ENCODE measurements around the gene TRAPPC2L. TPM values are rescaled to one million over a fixed set of nuclear protein-coding genes. Genes with fewer than 3 reads are reported as not detected.
A peak's percentile ranks its signal among the peaks of the same experiment; 100 is the strongest.

Gene TRAPPC2L
- total and polyA plus RNA-seq, 2 of the 13 experiments (the other 11 are each of a cell fraction or from before 2014, with no cell fraction given): 96.3 to 107 TPM

DNA sequence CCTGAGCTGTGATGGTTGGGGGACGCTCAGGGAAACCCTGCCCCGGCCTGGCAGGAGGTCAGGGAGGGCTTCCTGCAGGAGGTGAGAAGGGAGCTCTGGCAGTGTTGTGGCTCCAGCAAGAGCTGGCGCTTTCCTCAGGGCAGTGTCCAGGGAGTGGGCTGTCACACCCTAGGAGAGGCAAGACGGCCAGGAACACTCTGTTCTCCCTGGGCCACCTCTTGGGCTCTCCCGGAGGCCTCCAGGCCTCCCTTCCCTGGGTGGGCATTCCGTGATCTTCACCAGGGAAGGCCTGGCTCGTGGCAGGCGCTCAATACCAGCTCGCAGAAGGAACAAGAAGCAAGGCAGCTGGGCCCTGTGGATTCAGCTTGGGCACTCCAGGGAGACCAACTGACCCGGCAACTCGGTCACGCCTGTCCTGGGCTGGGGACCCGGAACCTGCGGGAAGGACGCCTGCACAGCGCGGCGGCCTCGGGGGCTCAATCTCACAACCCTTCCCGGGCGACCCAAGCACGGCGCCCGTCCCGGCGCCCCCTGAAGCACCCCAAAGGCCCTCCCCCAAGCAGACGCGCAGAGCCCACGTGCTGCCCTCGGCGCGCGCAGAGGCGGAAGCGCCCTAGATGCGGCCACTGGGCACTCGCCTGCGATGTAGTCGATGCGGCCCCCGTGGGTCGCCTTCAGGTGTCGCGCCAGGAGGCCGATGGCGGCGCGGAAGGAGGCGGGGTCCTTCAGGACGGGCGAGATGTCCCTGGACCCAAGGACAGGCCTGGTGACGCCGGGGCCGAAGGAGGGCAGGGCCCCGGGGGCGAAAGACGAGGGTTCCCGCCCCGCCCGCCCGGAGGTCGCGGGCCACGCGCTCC is 45.8 kb upstream of the TRAPPC2L start (continued):
- TF ChIP-seq SMAD3 (CRISPR knock-in tag; IDR thresholded peaks at IDR 0.05) (no peak; the same call in 1 of the 2 replicates), MIXL1 (CRISPR knock-in tag; IDR thresholded peaks at IDR 0.05) (no peak), ZNF501 (CRISPR knock-in tag; IDR thresholded peaks at IDR 0.05) (no peak), GABPB1 (CRISPR knock-in tag; IDR thresholded peaks at IDR 0.05) (no peak), PRMT3 (CRISPR knock-in tag; IDR thresholded peaks at IDR 0.05; ENCODE audit: borderline replicate concordance, low read depth) (no peak), NFE2L2 (IDR thresholded peaks at IDR 0.05; ENCODE audit: low read length) (no peak), KDM5A (IDR thresholded peaks at IDR 0.05; ENCODE audit: borderline replicate concordance, low read length) (no peak; the same call in 1 of the 2 replicates), POLR2A (IDR thresholded peaks at IDR 0.05; ENCODE audit: insufficient read depth in 1 of 2, low read depth in 2 of 2, low read length in 2 of 2) (no peak), SOX13 (IDR thresholded peaks at IDR 0.05) (no peak), SOX13 (CRISPR knock-in tag; conservative IDR thresholded peaks at IDR 0.05 in 1 of 2, IDR thresholded peaks at IDR 0.05 in 1 of 2) (no peak), ZNF343 (CRISPR knock-in tag; IDR thresholded peaks at IDR 0.05) (no peak), ZNF253 (CRISPR knock-in tag; IDR thresholded peaks at IDR 0.05; ENCODE audit: borderline replicate concordance) (no peak), ZNF431 (CRISPR knock-in tag; IDR thresholded peaks at IDR 0.05; ENCODE audit: borderline replicate concordance, low read depth) (0 out of 2 replicates have a peak, but pooled peaks have one; percentile 10), ZNF546 (CRISPR knock-in tag; conservative IDR thresholded peaks at IDR 0.05) (no peak), DMAP1 (CRISPR knock-in tag; IDR thresholded peaks at IDR 0.05) (no peak), ZNF30 (CRISPR knock-in tag; IDR thresholded peaks at IDR 0.05) (peak; percentile 71), FOXA1 (IDR thresholded peaks at IDR 0.05) (no peak), FOXA1 (CRISPR knock-in tag; IDR thresholded peaks at IDR 0.05) (no peak), ONECUT2 (CRISPR knock-in tag; IDR thresholded peaks at IDR 0.05) (no peak), YEATS2 (CRISPR knock-in tag; IDR thresholded peaks at IDR 0.05; ENCODE audit: borderline replicate concordance) (peak; percentile 79), ARID4A (CRISPR knock-in tag; IDR thresholded peaks at IDR 0.05; ENCODE audit: borderline replicate concordance) (no peak; the same call in 1 of the 2 replicates), ZNF484 (CRISPR knock-in tag; IDR thresholded peaks at IDR 0.05; ENCODE audit: borderline replicate concordance, low read depth) (no peak), HNRNPLL (IDR thresholded peaks at IDR 0.05; ENCODE audit: low read depth, low read length, poor library complexity, severe bottlenecking) (no peak), ZNF335 (CRISPR knock-in tag; IDR thresholded peaks at IDR 0.05) (no peak), GFI1 (CRISPR knock-in tag; IDR thresholded peaks at IDR 0.05; ENCODE audit: borderline replicate concordance) (peak; percentile 86; the same call in 1 of the 2 replicates), GPN1 (CRISPR knock-in tag; IDR thresholded peaks at IDR 0.05; ENCODE audit: borderline replicate concordance) (no peak), ZNF207 (IDR thresholded peaks at IDR 0.05; ENCODE audit: borderline replicate concordance) (no peak), ZNF556 (CRISPR knock-in tag; IDR thresholded peaks at IDR 0.05; ENCODE audit: borderline replicate concordance) (no peak; the same call in 1 of the 2 replicates)

Measured in HepG2 (cell line).